Prostate gland (tissue), 2 donors: ENCODE results near the gene ARF3.

Experiments
- CTCF ChIP-seq, 4 experiments: fragments of 200-600 bp in 2 of 4; fragments of 450-650 bp in 2 of 4; sonication (generic) in 2 of 4; IDR thresholded peaks; 1 replicate in 3 of 4; 2 replicates in 1 of 4; pipeline ENCODE4 v1.5.1; 2016 to 2019; ENCODE audit warnings: antibody characterized with exemption in 4 of 4, mild to moderate bottlenecking in 2 of 4, moderate library complexity in 2 of 4
- POLR2A ChIP-seq: fragments of 450-650 bp; IDR thresholded peaks from one replicate; pipeline ENCODE4 v1.6.1; 2016; ENCODE audit warnings: antibody characterized with exemption, mild to moderate bottlenecking

GRCh38 chr12:48985901-48986300 is 28.6 kb upstream of the ARF3 start:
- TF ChIP-seq CTCF (IDR thresholded peaks at IDR 0.05) (no peak), POLR2A (no peak)
